Loucy (cell line): Measurements from ENCODE around the gene HAUS3.

ENCODE experiments used
- H2AFZ ChIP-seq: fragments of 200-600 bp; sonication (generic); 2 replicates; pipeline ENCODE4 v1.6.0; 2016; ENCODE audit warnings: antibody characterized with exemption, mild to moderate bottlenecking, low read length, moderate library complexity
- H3F3A ChIP-seq: fragments of 200-600 bp; 2 replicates; pipeline ENCODE4 v1.6.0; 2016; ENCODE audit warnings: antibody characterized with exemption, low read depth, mild to moderate bottlenecking
- H3K27me3 ChIP-seq: fragments of 200-600 bp; sonication (generic); 2 replicates; pipeline ENCODE4 v1.6.1; 2014; ENCODE audit warnings: low read length, mild to moderate bottlenecking; ENCODE audit not compliant: insufficient read depth, poor library complexity, severe bottlenecking
- H3K36me3 ChIP-seq: fragments of 200-600 bp; sonication (generic); 2 replicates; pipeline ENCODE4 v1.6.1; 2016; ENCODE audit warnings: low read length; ENCODE audit not compliant: insufficient read depth
- H3K4me1 ChIP-seq: fragments of 200-600 bp; sonication (generic); 2 replicates; pipeline ENCODE4 v1.5.1; 2014; ENCODE audit warnings: low read length, mild to moderate bottlenecking; ENCODE audit not compliant: insufficient read depth, poor library complexity, severe bottlenecking
- H3K4me2 ChIP-seq: fragments of 200-600 bp; sonication (generic); 2 replicates; pipeline ENCODE4 v1.6.0; 2014; ENCODE audit warnings: antibody characterized with exemption, low read length, low read depth, mild to moderate bottlenecking; ENCODE audit not compliant: poor library complexity, severe bottlenecking
- H3K4me3 ChIP-seq: fragments of 200-600 bp; sonication (generic); 2 replicates; pipeline ENCODE4 v1.5.1; 2014; ENCODE audit warnings: low read length, mild to moderate bottlenecking, mixed read lengths; ENCODE audit not compliant: poor library complexity, severe bottlenecking
- H3K79me2 ChIP-seq: fragments of 200-600 bp; sonication (generic); 2 replicates; pipeline ENCODE4 v1.6.1; 2014; ENCODE audit warnings: low read length; ENCODE audit not compliant: insufficient read depth
- H3K9ac ChIP-seq: fragments of 200-600 bp; sonication (generic); 2 replicates; pipeline ENCODE4 v1.6.0; 2014; ENCODE audit warnings: mild to moderate bottlenecking, low read depth, low read length, moderate library complexity; ENCODE audit not compliant: poor library complexity, severe bottlenecking
- H3K9me2 ChIP-seq: fragments of 200-600 bp; sonication (generic); replicated peaks from 2 replicates; pipeline ENCODE4 v1.6.1; 2016; ENCODE audit warnings: low read depth, low read length, mixed read lengths
- H3K9me3 ChIP-seq: fragments of 200-600 bp; sonication (generic); 2 replicates; pipeline ENCODE4 v1.6.1; 2014; ENCODE audit warnings: mild to moderate bottlenecking, antibody characterized with exemption, low read length, low read depth; ENCODE audit not compliant: insufficient read depth
- H4K20me1 ChIP-seq: fragments of 200-600 bp; sonication (generic); 2 replicates; pipeline ENCODE4 v1.6.0; 2014; ENCODE audit warnings: antibody characterized with exemption, low read length, mild to moderate bottlenecking; ENCODE audit not compliant: insufficient read depth, poor library complexity, severe bottlenecking
- EZH2phosphoT487 ChIP-seq: fragments of 200-600 bp; IDR thresholded peaks from 2 replicates; pipeline ENCODE4 v1.6.1; 2018; ENCODE audit warnings: antibody characterized with exemption, mild to moderate bottlenecking, moderate library complexity, borderline replicate concordance
- TF ChIP-seq, protein P1 (sequence below): fragments of 200-600 bp; sonication (generic); conservative IDR thresholded peaks from 2 replicates; pipeline ENCODE4 v1.5.1; 2014; ENCODE audit warnings: mild to moderate bottlenecking, antibody characterized with exemption, low read length

The HAUS3 gene

DNA sequence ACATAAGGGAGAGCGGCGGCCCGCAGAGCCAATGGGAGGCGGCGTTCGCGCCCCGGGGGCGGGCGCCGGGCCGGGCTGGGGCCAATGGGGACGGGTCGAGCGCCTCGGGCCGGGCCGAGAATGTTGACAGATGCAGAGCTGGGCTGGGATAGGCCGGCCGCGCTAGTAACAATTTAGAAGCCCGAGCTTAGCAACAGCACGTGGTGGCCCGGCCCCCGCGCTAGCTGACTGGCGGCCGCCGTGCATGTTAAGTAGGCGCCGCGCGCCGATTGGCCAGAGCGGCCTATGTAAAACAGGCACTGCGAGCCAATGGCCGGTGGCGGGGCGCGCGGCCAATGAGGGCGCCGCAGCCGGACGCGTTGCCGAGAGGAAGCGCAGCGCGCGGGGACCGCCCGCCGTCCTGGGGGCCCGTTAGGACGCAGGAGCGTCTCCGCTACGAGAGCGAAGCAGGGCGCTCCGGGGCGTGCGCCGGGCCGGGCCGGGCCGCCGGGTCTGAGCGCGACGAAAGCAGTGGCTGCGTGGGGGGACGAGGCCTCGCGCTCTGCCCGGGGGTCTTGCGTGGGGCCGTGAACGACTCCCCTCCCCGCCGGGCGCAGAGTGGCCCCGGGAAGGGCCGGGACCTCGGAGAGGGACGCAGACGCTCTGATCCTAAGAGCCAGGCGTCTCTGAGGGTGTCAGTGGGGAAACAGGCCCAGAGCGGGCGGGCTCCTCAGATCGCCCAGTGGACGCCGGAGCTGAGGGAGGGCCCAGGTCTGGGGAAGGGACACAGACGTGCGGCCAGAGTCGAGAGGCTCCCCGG, 20.4 kb upstream of the HAUS3 start:
- no peaks in the 10 kb centered on the region for H3K9me3 ChIP-seq
- H3K4me2 ChIP-seq, result peak overlapping the region; percentile 97
- peak overlapping the region; percentile 97 for H3K9ac ChIP-seq
- H4K20me1 ChIP-seq, result peaks cover 30% of the 10 kb centered on the region
- peaks cover 44% of the 10 kb centered on the region for H3K79me2 ChIP-seq
- H3K27me3 ChIP-seq, result no peaks in the 10 kb centered on the region
- H3K4me3 ChIP-seq, result peak overlapping the region; percentile 89
- H3K9me2 ChIP-seq, result no peaks in the 10 kb centered on the region
- TF ChIP-seq, protein P1, sequence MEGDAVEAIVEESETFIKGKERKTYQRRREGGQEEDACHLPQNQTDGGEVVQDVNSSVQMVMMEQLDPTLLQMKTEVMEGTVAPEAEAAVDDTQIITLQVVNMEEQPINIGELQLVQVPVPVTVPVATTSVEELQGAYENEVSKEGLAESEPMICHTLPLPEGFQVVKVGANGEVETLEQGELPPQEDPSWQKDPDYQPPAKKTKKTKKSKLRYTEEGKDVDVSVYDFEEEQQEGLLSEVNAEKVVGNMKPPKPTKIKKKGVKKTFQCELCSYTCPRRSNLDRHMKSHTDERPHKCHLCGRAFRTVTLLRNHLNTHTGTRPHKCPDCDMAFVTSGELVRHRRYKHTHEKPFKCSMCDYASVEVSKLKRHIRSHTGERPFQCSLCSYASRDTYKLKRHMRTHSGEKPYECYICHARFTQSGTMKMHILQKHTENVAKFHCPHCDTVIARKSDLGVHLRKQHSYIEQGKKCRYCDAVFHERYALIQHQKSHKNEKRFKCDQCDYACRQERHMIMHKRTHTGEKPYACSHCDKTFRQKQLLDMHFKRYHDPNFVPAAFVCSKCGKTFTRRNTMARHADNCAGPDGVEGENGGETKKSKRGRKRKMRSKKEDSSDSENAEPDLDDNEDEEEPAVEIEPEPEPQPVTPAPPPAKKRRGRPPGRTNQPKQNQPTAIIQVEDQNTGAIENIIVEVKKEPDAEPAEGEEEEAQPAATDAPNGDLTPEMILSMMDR, result no peak
- TF ChIP-seq EZH2phosphoT487, result no peak
- peaks cover 22% of the 10 kb centered on the region for H3K4me1 ChIP-seq
- H3K36me3 ChIP-seq, result no peaks in the 10 kb centered on the region
- peak overlapping the region; percentile 84 for H2AFZ ChIP-seq
- no peaks in the 10 kb centered on the region for H3F3A ChIP-seq

- Histone ChIP-seq H3K27me3 (no peaks in the 10 kb centered on the region), H3K4me1 (peaks cover 22% of the 10 kb centered on the region), H3K9me3 (no peaks in the 10 kb centered on the region), H3K4me3 (peak within 1 kb of the TSS; percentile 92), H2AFZ (peak within 1 kb of the TSS; percentile 84), H4K20me1 (peaks cover 35% of the 10 kb centered on the region), H3K9ac (peak within 1 kb of the TSS; percentile 97), H3K36me3 (no peaks in the 10 kb centered on the region), H3K79me2 (peaks cover 49% of the 10 kb centered on the region), H3K9me2 (no peaks in the 10 kb centered on the region), H3F3A (no peaks in the 10 kb centered on the region), H3K4me2 (peak within 1 kb of the TSS; percentile 97)
- TF ChIP-seq, protein P1, result no peak
- TF ChIP-seq EZH2phosphoT487, result no peak
Observed at GRCh38 chr4:2261853-2262144, 19.9 kb upstream of the HAUS3 start, which contains the start of gene MXD4. Gene MXD4 (minus strand): TSS chr4:2262109. CDS start chr4:2261980, 129 bp downstream.

DNA sequence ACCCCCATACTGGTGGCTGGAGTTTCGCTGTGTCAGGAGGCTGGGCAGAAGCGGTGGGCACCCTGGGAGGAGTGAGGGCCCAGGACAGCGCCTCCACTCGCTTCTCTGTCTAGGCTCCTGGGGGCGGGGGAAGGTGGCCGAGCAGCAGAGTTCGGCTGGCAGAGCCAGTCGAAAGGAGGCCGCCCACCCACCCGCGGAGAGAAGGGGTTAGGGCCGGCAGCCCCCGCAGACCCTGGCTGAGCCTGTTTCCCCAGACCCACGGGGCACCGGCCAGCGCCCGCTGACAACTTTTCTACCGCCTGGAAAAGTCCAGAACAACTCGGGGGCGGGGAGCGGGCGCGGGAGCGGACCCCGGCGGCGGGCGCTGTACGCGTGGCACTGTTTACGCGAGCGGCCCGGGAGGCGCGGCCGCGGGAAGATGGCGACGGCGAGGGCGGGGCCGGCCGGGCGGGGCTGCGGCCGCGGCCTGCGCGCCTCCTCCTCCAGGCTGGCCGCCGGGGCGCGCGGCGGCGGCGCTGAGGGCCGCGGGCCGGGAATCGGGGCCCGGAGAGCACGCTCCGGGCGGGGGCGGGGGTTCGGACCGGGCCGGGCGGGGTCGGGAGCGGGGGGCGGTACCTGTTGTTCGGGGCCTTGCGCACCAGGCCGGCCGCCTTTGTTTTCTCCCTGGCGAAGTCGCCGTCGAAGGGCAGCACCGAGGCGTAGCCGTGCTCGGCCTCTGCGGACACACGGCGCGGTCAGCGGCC, 19.4 kb upstream of the HAUS3 start:
- no peak for TF ChIP-seq EZH2phosphoT487
- TF ChIP-seq, protein P1, result no peak
- peaks cover 2% of the 10 kb centered on the region; the same call in 1 of the 2 replicates for H3K36me3 ChIP-seq
- no peaks in the 10 kb centered on the region for H3F3A ChIP-seq
- no peaks in the 10 kb centered on the region for H3K9me2 ChIP-seq
- H4K20me1 ChIP-seq, result peaks cover 38% of the 10 kb centered on the region
- H3K4me1 ChIP-seq, result peaks cover 22% of the 10 kb centered on the region
- H3K27me3 ChIP-seq, result no peaks in the 10 kb centered on the region
- H3K79me2 ChIP-seq, result peaks cover 54% of the 10 kb centered on the region
- no peaks in the 10 kb centered on the region for H3K9me3 ChIP-seq
- H3K4me2 ChIP-seq, result peak overlapping the region; percentile 87
- H3K4me3 ChIP-seq, result peak overlapping the region; percentile 92
- H2AFZ ChIP-seq, result no peak overlapping the region
- peak overlapping the region; percentile 79 for H3K9ac ChIP-seq
